ENCODE data around the gene TOR3A.
A peak's percentile ranks its signal among the peaks of the same experiment; 100 is the strongest.
"Not testable (repeated sequence)": the region's sequence is repeated elsewhere in the genome, so short reads cannot be mapped to it uniquely, and the experiment has no call there.

The TOR3A gene

GRCh38 chr1:179129702-179130473, 48.0 kb downstream of the TOR3A start:
- peak overlapping the region; percentile 41 for H3K27ac ChIP-seq
- TF ChIP-seq CTCF (conservative IDR thresholded peaks at IDR 0.05) = no peak

- H3K27ac ChIP-seq = not testable (repeated sequence)
These were observed 53.3 kb downstream of the TOR3A start for GRCh38 chr1:179135168-179135567.

GRCh38 chr1:179135707-179136106, 53.8 kb downstream of the TOR3A start:
- H3K27ac ChIP-seq = not testable (repeated sequence)

GRCh38 chr1:179137617-179138255, 55.9 kb downstream of the TOR3A start:
- no peak overlapping the region for H3K27ac ChIP-seq
- no peak for TF ChIP-seq CTCF (conservative IDR thresholded peaks at IDR 0.05)

- H3K27ac ChIP-seq = not testable (repeated sequence)
These were observed 56.9 kb downstream of the TOR3A start for GRCh38 chr1:179138755-179139154.

GRCh38 chr1:179141592-179142251, 59.9 kb downstream of the TOR3A start:
- no peak for TF ChIP-seq CTCF (conservative IDR thresholded peaks at IDR 0.05)
- no peak overlapping the region for H3K27ac ChIP-seq

- TF ChIP-seq CTCF (conservative IDR thresholded peaks at IDR 0.05) = no peak
- H3K27ac ChIP-seq = no peak overlapping the region
These were observed 61.0 kb downstream of the TOR3A start for GRCh38 chr1:179142889-179143299.

GRCh38 chr1:179143322-179143721, 61.5 kb downstream of the TOR3A start:
- no peak overlapping the region for H3K27ac ChIP-seq
- TF ChIP-seq CTCF (conservative IDR thresholded peaks at IDR 0.05) = no peak

GRCh38 chr1:179144626-179145025, 62.8 kb downstream of the TOR3A start:
- TF ChIP-seq CTCF (conservative IDR thresholded peaks at IDR 0.05) = no peak
- H3K27ac ChIP-seq = no peak overlapping the region
